Colonic mucosa (tissue), 4 donors: ENCODE results near the gene COPS3. TPM values are rescaled to one million over a fixed set of nuclear protein-coding genes. Genes with fewer than 3 reads are reported as not detected.

ENCODE experiments used
- DNase-seq: peaks from one replicate; pipeline ENCODE4 v3.0.0-alpha.2; 2020
- H3K27ac ChIP-seq: fragments of 200-600 bp; one replicate; pipeline ENCODE4 v1.8.0; 2021
- H3K27me3 ChIP-seq: fragments of 200-600 bp; one replicate; pipeline ENCODE4 v1.8.0; 2021
- H3K36me3 ChIP-seq: fragments of 200-600 bp; one replicate; pipeline ENCODE4 v1.8.0; 2021
- H3K4me1 ChIP-seq: fragments of 200-600 bp; one replicate; pipeline ENCODE4 v1.8.0; 2021; ENCODE audit warnings: mild to moderate bottlenecking
- H3K4me3 ChIP-seq: fragments of 200-600 bp; one replicate; pipeline ENCODE4 v1.8.0; 2021
- H3K9ac ChIP-seq, 2 donors: one replicate each; pipeline ENCODE4 v1.7.0; 2013; ENCODE audit warnings: control low read depth in 2 of 2, low read depth in 2 of 2, low read length in 2 of 2
- H3K9me3 ChIP-seq: fragments of 200-600 bp; one replicate; pipeline ENCODE4 v1.8.0; 2021
- CTCF ChIP-seq: fragments of 200-600 bp; IDR thresholded peaks from one replicate; pipeline ENCODE4 v1.8.0; 2022; ENCODE audit warnings: antibody characterized with exemption, mild to moderate bottlenecking
- intact Hi-C: fragments of 100-400 bp; cut with DNase I; formaldehyde crosslinking; loops from one replicate; pipeline ENCODE4 v1.14.1; 2022
- total RNA-seq, 2 donors: library from RNA; stranded (reverse); fragmentation: NEBNext Ultra II Directional in 1 of 2; extraction: Animal tissue kit (Norgen Biotek cat#: 25700) in 1 of 2; gene quantifications; one replicate each; pipeline ENCODE4 v1.2.1, GENCODE V29; 2021
- donor health status: healthy.
- donor health status: DM: no; HTN: no; CAD: no.
- donor health status: DM: no; HTN: no; CAD: no.

COPS3 gene
- total RNA-seq, 2 donors from 2014 or later = 43.9 to 60.4 TPM

- no peaks in the 10 kb centered on the region for H3K36me3 ChIP-seq
- no peak overlapping the region for H3K4me3 ChIP-seq
- no peak overlapping the region for H3K9ac ChIP-seq
- intact Hi-C loops = no loop called here
- no peaks in the 10 kb centered on the region for H3K27me3 ChIP-seq
- H3K4me1 ChIP-seq = no peaks in the 10 kb centered on the region
- DNase-seq = no peak
- H3K9me3 ChIP-seq = no peaks in the 10 kb centered on the region
- no peak for TF ChIP-seq CTCF
- no peak overlapping the region for H3K27ac ChIP-seq
These were observed 17.1 kb upstream of the COPS3 start for GRCh38 chr17:17298108-17298507.

DNA sequence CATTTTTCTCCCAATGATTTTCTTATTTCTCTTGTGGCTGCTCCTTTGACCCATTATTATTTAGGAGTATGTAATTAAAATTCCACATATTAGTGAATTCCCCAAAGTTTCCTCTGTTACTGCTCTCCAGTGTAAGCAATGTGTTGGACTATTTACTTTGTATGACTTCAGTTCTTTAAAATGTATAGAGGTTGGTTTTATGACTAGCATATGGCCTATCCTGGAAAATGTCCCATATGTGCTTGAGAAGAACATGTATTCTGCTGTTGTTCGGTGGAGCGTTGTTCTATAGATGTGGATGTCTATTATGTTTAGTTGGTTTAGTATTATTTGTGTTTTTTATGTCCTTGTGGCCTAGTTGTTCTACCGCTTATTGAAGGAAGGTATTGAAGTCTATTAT lies 16.2 kb upstream of the COPS3 start:
- no peak for TF ChIP-seq CTCF
- no peak for DNase-seq
- Histone ChIP-seq H3K9ac (no peak overlapping the region), H3K4me1 (no peaks in the 10 kb centered on the region), H3K4me3 (no peak overlapping the region), H3K9me3 (no peaks in the 10 kb centered on the region), H3K27me3 (no peaks in the 10 kb centered on the region), H3K27ac (no peak overlapping the region), H3K36me3 (no peaks in the 10 kb centered on the region)
- intact Hi-C loops = no loop called here

DNA sequence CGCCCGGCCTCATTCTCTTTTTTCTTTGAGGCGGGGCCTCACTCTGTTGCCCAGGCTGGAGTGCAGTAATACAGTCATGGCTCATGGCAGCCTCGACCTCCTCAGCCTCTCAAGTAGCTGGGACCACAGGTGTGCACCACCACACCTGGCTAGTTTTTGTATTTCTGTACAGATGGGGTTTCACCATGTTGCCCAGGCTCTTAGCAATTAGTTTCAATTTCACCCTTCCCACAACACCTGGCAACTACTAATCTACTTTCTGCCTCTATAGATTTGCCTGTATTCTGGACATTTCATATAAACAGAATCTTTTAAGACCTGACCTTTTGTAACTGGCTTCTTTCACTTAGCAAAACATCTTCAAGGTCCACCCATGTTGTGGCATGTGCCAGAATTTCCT lies 14.1 kb upstream of the COPS3 start:
- no peaks in the 10 kb centered on the region for H3K36me3 ChIP-seq
- TF ChIP-seq CTCF = no peak
- no peak overlapping the region for H3K9ac ChIP-seq
- H3K4me1 ChIP-seq = no peaks in the 10 kb centered on the region
- H3K27ac ChIP-seq = no peak overlapping the region
- no peak for DNase-seq
- H3K4me3 ChIP-seq = no peak overlapping the region
- H3K27me3 ChIP-seq = no peaks in the 10 kb centered on the region
- intact Hi-C loops = no loop called here
- H3K9me3 ChIP-seq = no peaks in the 10 kb centered on the region

GRCh38 chr17:17289701-17290100 lies 8.7 kb upstream of the COPS3 start:
- no peaks in the 10 kb centered on the region for H3K4me1 ChIP-seq
- H3K9me3 ChIP-seq = no peaks in the 10 kb centered on the region
- no peak overlapping the region for H3K9ac ChIP-seq
- TF ChIP-seq CTCF = no peak
- no peak overlapping the region for H3K27ac ChIP-seq
- intact Hi-C loops = no loop called here
- no peaks in the 10 kb centered on the region for H3K27me3 ChIP-seq
- DNase-seq = no peak
- no peaks in the 10 kb centered on the region for H3K36me3 ChIP-seq
- H3K4me3 ChIP-seq = no peak overlapping the region

DNA sequence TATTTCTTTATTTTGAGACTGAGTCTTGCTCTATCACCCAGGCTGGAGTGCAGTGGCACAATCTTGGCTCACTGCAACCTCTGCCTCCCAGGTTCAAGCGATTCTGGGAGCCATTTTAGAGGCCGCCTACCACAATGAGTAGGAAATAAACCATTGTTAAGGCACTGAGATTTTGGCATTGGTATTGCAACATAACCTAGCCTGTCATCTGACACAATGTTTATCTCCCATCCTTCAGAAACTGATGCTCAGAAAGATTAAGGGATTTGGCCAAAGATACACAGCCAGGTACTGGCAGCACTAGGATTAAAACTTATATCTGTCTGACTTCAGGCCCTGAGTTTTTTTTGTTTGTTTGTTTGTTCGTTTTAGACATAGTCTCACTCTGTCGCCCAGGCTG lies 8.0 kb upstream of the COPS3 start:
- Histone ChIP-seq H3K27ac (no peak overlapping the region), H3K9me3 (no peaks in the 10 kb centered on the region), H3K27me3 (no peaks in the 10 kb centered on the region), H3K36me3 (no peaks in the 10 kb centered on the region), H3K4me3 (no peak overlapping the region), H3K4me1 (no peaks in the 10 kb centered on the region), H3K9ac (no peak overlapping the region)
- intact Hi-C loops = no loop called here
- no peak for TF ChIP-seq CTCF
- DNase-seq = no peak

- Histone ChIP-seq H3K9ac (no peak overlapping the region), H3K27ac (no peak overlapping the region), H3K4me1 (no peaks in the 10 kb centered on the region), H3K4me3 (no peak overlapping the region), H3K36me3 (no peaks in the 10 kb centered on the region), H3K9me3 (no peaks in the 10 kb centered on the region), H3K27me3 (no peaks in the 10 kb centered on the region)
- no peak for DNase-seq
- intact Hi-C loops = no loop called here
- no peak for TF ChIP-seq CTCF
These were observed 4.9 kb upstream of the COPS3 start for GRCh38 chr17:17285951-17286350.
